ENCODE measurements around the gene HMOX2.

Gene HMOX2

DNA sequence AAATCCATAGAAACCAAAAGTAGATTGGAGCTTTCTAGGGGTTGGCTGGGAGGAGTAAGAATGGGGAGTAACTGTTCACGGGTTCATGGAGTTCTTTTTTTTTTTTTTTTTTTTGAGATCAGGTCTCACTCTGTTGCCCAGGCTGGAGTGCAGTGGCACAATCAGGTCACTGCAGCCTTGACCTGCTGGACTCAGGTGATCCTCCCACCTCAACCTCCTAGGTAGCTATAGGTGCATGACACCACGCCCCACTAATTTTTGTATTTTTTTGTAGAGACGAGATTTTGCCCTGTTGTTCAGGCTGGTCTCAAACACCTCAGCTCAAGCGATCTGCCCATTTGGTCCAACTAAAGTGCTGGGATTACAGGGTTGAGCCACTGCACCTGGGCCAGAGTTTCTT lies 3.3 kb upstream of the HMOX2 start:
- H3K27ac ChIP-seq = no peak overlapping the region
- H3K9ac ChIP-seq (ENCODE audit: insufficient read length) = no peak overlapping the region
- no peak overlapping the region; the same call in 1 of the 2 replicates for H3K4me3 ChIP-seq
- TF ChIP-seq FOXP2 (optimal IDR thresholded peaks at IDR 0.05; ENCODE audit: control extremely low read depth, extremely low read length, insufficient read depth) = no peak
- TF ChIP-seq EZH2 (IDR thresholded peaks at IDR 0.05) = no peak
- no peak for TF ChIP-seq POLR2AphosphoS5 (IDR thresholded peaks at IDR 0.05; ENCODE audit: borderline replicate concordance, low read depth, low read length)
- no peaks in the 10 kb centered on the region for H3K9me3 ChIP-seq (ENCODE audit: low read depth, low read length)
- DNase-seq (ENCODE audit: low read depth, low spot score) = no peak
- peaks cover 4% of the 10 kb centered on the region; the same call in 1 of the 2 replicates for H3K36me3 ChIP-seq (ENCODE audit: insufficient read depth, low read length)

DNA sequence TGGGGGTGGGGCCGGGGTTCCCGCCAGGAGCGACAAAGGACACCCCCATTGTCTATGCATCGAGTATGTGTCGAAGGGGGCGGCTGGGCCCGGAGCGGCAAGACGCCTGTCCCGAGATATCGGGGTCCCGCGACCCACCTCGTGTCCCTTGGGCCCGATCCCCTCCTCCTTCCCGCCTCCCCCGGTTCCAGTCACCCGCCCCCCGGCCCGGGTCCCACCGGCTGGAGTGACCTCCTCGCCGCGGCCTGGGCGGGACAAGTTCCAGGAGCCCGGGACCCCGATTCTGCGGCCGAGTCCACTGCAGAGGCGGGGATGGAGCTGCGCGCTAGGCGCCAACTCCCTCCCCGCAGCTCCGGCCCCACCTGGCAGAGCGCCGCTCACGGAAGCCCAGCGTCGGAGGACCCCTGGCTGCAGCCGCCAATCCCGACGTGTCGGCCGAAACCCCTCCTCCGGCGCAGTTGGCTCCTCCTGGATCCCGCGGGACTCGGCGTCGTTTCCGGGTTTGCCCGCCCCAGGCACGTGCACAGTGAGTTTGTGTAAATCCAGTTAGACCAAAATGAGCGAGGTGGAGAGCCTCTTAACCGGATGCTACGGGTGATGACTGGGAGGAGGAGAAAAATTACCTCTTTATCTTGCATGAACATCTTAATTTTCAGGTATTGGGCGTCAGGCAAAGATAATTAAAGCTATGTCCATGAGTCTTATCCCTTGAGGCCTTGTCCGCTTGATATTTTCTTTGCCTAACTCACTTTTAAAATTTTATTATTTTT lies 1.8 kb upstream of the HMOX2 start, which contains the start of gene NMRAL1:
Gene NMRAL1, minus strand, starts transcription at position 434 of the 770 bp plus-strand sequence. CDS start 493 bp downstream, outside the sequence.
- Histone ChIP-seq H3K9me3 (ENCODE audit: low read depth, low read length) (no peaks in the 10 kb centered on the region), H3K4me3 (peak within 1 kb of the TSS; percentile 77), H3K27ac (peak within 1 kb of the TSS; percentile 85), H3K36me3 (ENCODE audit: insufficient read depth, low read length) (no peaks in the 10 kb centered on the region), H3K9ac (ENCODE audit: insufficient read length) (peak within 1 kb of the TSS; percentile 84)
- TF ChIP-seq EZH2 (IDR thresholded peaks at IDR 0.05) (no peak), POLR2AphosphoS5 (IDR thresholded peaks at IDR 0.05; ENCODE audit: borderline replicate concordance, low read depth, low read length) (peak; percentile 26; the same call in 1 of the 2 replicates)
- peak; percentile 52 for DNase-seq (ENCODE audit: low read depth, low spot score)

DNA sequence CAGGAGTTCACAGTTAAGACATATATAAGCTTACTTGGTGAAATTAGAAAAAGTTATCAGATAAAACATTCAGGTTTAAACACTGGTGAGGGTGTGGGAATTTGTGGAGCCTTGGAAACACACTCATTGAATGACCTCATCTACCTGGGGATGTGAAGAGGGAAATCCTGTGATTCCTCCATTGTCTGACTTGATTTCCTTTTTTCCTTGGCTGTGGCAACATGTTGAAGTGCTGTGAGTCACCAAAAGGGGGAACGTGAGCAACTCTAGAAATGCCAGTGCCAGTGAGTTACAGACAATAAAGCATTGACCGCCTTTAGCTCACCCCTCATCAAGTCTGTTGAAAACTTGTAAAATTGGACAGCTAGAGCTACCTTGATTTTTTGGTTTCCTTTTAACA lies 1.8 kb downstream of the HMOX2 start:
- no peak for DNase-seq (ENCODE audit: low read depth, low spot score)
- H3K27ac ChIP-seq = no peak overlapping the region; the same call in 1 of the 2 replicates
- no peak overlapping the region for H3K9ac ChIP-seq (ENCODE audit: insufficient read length)

DNA sequence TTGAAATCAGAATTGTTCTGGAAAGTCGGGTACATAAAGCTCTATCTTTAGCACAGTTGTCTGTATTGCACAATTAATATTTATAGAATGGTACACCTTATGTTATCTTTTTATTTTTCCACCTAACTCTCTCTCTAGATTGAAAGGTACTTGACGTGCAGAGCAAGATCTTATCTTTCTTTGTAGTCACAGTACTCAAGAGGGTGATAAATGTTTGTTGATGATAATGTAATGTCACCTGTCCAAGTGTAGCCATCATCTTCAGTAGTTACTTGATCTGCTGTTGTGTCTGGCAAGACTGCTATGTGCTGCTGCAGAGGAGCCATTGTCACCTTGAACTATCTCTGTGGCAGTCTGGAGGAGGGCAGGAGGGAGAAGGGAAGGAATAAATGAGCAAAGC lies 5.3 kb downstream of the HMOX2 start:
- Histone ChIP-seq H3K4me3 (no peak overlapping the region), H3K27ac (no peak overlapping the region), H3K9me3 (ENCODE audit: low read depth, low read length) (no peaks in the 10 kb centered on the region), H3K36me3 (ENCODE audit: insufficient read depth, low read length) (peaks cover 17% of the 10 kb centered on the region; the same call in 1 of the 2 replicates), H3K9ac (ENCODE audit: insufficient read length) (no peak overlapping the region)
- TF ChIP-seq EZH2 (IDR thresholded peaks at IDR 0.05) (no peak), FOXP2 (optimal IDR thresholded peaks at IDR 0.05; ENCODE audit: control extremely low read depth, extremely low read length, insufficient read depth) (no peak), POLR2AphosphoS5 (IDR thresholded peaks at IDR 0.05; ENCODE audit: borderline replicate concordance, low read depth, low read length) (no peak)
- DNase-seq (ENCODE audit: low read depth, low spot score) = no peak

More for the DNA sequence above, 1.8 kb downstream of the HMOX2 start:
- H3K36me3 ChIP-seq (ENCODE audit: insufficient read depth, low read length) = no peaks in the 10 kb centered on the region
- TF ChIP-seq EZH2 (IDR thresholded peaks at IDR 0.05) = no peak
- TF ChIP-seq FOXP2 (optimal IDR thresholded peaks at IDR 0.05; ENCODE audit: control extremely low read depth, extremely low read length, insufficient read depth) = no peak
- TF ChIP-seq POLR2AphosphoS5 (IDR thresholded peaks at IDR 0.05; ENCODE audit: borderline replicate concordance, low read depth, low read length) = no peak
- peak overlapping the region; percentile 92 for H3K4me3 ChIP-seq
- H3K9me3 ChIP-seq (ENCODE audit: low read depth, low read length) = no peaks in the 10 kb centered on the region

DNA sequence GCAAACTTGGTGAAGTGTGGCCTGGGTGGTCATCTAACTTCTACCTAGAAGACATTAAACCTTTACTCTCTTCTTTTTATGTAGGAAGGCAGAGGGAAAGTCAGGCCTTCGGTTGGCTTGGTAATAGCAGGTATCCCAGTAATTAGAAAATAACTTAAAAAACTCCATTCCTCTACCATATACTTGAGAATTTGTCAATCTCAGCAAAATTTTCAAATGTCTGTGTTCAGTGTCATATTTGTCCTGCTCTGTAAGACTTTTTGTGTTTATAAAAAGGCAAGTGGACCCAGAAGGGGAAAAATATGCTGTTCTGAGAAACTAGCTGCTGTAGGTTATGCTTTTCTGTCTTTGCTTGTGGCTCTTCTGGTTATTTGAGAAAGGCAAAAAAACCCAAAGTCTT lies 5.8 kb downstream of the HMOX2 start:
- H3K27ac ChIP-seq = peak overlapping the region; percentile 67
- no peak overlapping the region for H3K4me3 ChIP-seq
- no peak overlapping the region for H3K9ac ChIP-seq (ENCODE audit: insufficient read length)
- TF ChIP-seq FOXP2 (optimal IDR thresholded peaks at IDR 0.05; ENCODE audit: control extremely low read depth, extremely low read length, insufficient read depth) (no peak), POLR2AphosphoS5 (IDR thresholded peaks at IDR 0.05; ENCODE audit: borderline replicate concordance, low read depth, low read length) (no peak), EZH2 (IDR thresholded peaks at IDR 0.05) (no peak)
- H3K9me3 ChIP-seq (ENCODE audit: low read depth, low read length) = no peaks in the 10 kb centered on the region
- H3K36me3 ChIP-seq (ENCODE audit: insufficient read depth, low read length) = peaks cover 18% of the 10 kb centered on the region; the same call in 1 of the 2 replicates
- DNase-seq (ENCODE audit: low read depth, low spot score) = no peak

DNA sequence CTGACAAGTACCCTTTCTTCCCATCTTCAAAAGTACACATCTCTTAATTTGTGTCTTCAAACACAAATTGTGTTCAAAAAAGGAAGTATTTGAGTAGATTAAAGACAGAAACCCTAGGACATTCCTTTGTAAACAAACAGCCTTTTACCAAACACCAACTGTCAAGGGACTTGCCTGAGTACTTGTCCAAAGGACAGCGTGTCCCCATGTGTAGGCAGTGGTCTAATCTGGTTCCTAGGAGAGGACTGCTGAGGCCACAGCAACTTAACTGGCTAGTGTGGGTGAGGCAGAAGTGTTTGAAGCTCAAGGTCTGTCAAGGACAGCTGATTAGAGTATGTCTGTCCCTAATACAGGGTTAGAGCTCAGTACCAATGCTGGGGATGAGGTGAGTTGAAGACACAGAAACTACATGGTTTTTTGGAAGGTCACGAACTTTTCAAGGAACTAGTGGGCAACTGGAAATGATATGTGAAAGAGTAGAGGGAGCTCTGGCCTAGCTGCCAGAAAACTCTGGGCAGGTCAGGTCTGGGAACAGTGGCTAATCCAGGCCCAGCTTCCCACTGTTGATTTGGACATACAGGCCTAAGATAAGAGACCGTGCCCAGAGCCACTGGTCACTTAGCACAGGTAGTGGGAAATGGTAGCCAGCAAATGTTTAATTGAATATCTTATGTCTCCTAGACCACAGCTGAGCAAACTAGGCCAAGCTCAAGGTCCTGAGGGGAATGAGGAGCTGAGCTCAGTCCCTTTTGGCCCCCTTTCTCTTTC lies 10.1 kb downstream of the HMOX2 start:
- no peak overlapping the region for H3K4me3 ChIP-seq
- no peak overlapping the region for H3K9ac ChIP-seq (ENCODE audit: insufficient read length)
- H3K36me3 ChIP-seq (ENCODE audit: insufficient read depth, low read length) = peaks cover 25% of the 10 kb centered on the region
- H3K27ac ChIP-seq = no peak overlapping the region
- DNase-seq (ENCODE audit: low read depth, low spot score) = no peak
- TF ChIP-seq POLR2AphosphoS5 (IDR thresholded peaks at IDR 0.05; ENCODE audit: borderline replicate concordance, low read depth, low read length) = no peak
- TF ChIP-seq FOXP2 (optimal IDR thresholded peaks at IDR 0.05; ENCODE audit: control extremely low read depth, extremely low read length, insufficient read depth) = no peak
- no peaks in the 10 kb centered on the region for H3K9me3 ChIP-seq (ENCODE audit: low read depth, low read length)

DNA sequence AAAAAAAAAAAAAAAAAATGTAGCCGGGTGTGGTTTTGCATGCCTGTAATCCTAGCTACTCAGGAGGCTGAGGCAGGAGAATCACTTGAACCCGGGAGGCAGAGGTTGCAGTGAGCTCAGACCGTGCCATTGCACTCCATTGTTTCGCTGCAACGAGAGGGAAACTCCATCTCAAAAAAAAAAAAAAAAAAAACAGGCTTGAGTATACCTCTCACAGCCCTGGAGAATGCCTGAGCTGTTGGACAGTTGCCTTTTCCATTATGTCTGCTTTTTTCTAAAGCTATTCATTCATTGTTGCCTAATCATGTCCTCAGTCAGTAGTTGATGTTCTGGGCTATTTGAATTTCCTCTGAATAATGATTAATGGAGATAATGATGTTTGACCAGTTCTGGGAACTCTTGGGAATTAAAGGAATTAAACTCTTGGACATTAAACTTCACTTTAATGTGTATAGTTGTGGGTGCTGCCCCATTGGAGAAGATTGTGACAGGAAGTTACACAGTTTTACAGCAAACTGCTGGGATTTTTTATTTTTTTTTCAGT lies 11.8 kb downstream of the HMOX2 start:
- no peak overlapping the region for H3K4me3 ChIP-seq
- DNase-seq (ENCODE audit: low read depth, low spot score) = no peak
- H3K9me3 ChIP-seq (ENCODE audit: low read depth, low read length) = no peaks in the 10 kb centered on the region
- no peak for TF ChIP-seq FOXP2 (optimal IDR thresholded peaks at IDR 0.05; ENCODE audit: control extremely low read depth, extremely low read length, insufficient read depth)
- no peak for TF ChIP-seq POLR2AphosphoS5 (IDR thresholded peaks at IDR 0.05; ENCODE audit: borderline replicate concordance, low read depth, low read length)
- H3K9ac ChIP-seq (ENCODE audit: insufficient read length) = no peak overlapping the region
- peaks cover 25% of the 10 kb centered on the region for H3K36me3 ChIP-seq (ENCODE audit: insufficient read depth, low read length)
- 0 out of 2 replicates have a peak overlapping the region, but pooled peaks have one; percentile 25 for H3K27ac ChIP-seq

DNA sequence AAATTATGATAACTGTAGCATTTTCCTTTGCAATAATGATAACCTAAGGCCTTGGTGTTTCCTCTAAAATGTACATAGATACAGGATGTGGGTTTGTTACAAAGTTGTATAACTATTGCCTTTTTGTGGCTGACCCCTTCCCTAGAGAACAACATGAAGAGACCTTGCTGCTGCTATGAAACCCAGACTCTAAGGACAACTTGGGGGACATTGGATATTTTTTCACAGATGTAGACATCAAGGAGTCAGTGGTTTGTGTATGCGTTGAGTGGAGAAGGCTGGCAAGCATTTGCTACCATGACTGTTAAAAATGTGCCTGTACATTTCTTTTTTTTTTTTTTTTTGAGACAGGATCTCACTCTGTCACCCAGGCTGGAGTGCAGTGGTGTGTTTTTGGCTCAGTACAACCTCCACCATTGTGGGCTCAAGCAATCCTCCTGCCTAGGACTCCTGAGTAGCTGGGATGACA lies 12.3 kb downstream of the HMOX2 start:
- Histone ChIP-seq H3K27ac (0 out of 2 replicates have a peak overlapping the region, but pooled peaks have one; percentile 25), H3K36me3 (ENCODE audit: insufficient read depth, low read length) (peaks cover 25% of the 10 kb centered on the region), H3K9me3 (ENCODE audit: low read depth, low read length) (no peaks in the 10 kb centered on the region), H3K4me3 (no peak overlapping the region), H3K9ac (ENCODE audit: insufficient read length) (no peak overlapping the region)
- TF ChIP-seq POLR2AphosphoS5 (IDR thresholded peaks at IDR 0.05; ENCODE audit: borderline replicate concordance, low read depth, low read length) = no peak
- no peak for TF ChIP-seq EZH2 (IDR thresholded peaks at IDR 0.05)
- no peak for TF ChIP-seq FOXP2 (optimal IDR thresholded peaks at IDR 0.05; ENCODE audit: control extremely low read depth, extremely low read length, insufficient read depth)
- no peak for DNase-seq (ENCODE audit: low read depth, low spot score)

Data from SK-N-MC (cell line).